Stomach (tissue), 9 donors: ENCODE results near the gene PLPP3. TPM values are rescaled to one million over a fixed set of nuclear protein-coding genes. Genes with fewer than 3 reads are reported as not detected.

Source experiments
- DNase-seq, 2 donors: peaks; one replicate each; pipeline versions ENCODE4 v3.0.0 to v3.0.0-alpha.2; 2013 to 2019
- H3K27ac ChIP-seq, 5 donors: fragments of 200-600 bp in 4 of 5; sonication (generic) in 4 of 5; one replicate each; pipeline ENCODE4 v1.5.1; 2013 to 2019; ENCODE audit warnings: mild to moderate bottlenecking in 1 of 5, moderate library complexity in 1 of 5
- H3K27me3 ChIP-seq, 3 donors: fragments of 200-600 bp; sonication (generic); one replicate each; pipeline ENCODE4 v1.5.1; 2017 to 2019; ENCODE audit warnings: mixed run types in 1 of 3
- H3K36me3 ChIP-seq, 4 donors: fragments of 200-600 bp; sonication (generic); 1 replicate in 3 of 4; 2 replicates in 1 of 4; pipeline ENCODE4 v1.5.1; 2016 to 2019
- H3K4me1 ChIP-seq, 4 donors: fragments of 200-600 bp; sonication (generic); one replicate each; pipeline ENCODE4 v1.5.1; 2016 to 2019
- H3K4me3 ChIP-seq, 4 donors: fragments of 200-600 bp; sonication (generic) in 3 of 4; one replicate each; pipeline ENCODE4 v1.5.1; 2016 to 2019; ENCODE audit warnings: mild to moderate bottlenecking in 1 of 4
- H3K9me3 ChIP-seq, 4 donors: fragments of 200-600 bp; sonication (generic); one replicate each; pipeline ENCODE4 v1.5.1; 2016 to 2019
- CTCF ChIP-seq, 7 experiments: fragments of 450-650 bp in 4 of 7; fragments of 200-600 bp in 3 of 7; sonication (generic) in 3 of 7; IDR thresholded peaks; one replicate each; pipeline ENCODE4 v1.5.1; 2016 to 2019; ENCODE audit warnings: antibody characterized with exemption in 7 of 7, control low read depth in 2 of 7, mild to moderate bottlenecking in 1 of 7
- EP300 ChIP-seq: sonication (generic); formaldehyde crosslinking; IDR thresholded peaks from one replicate; pipeline ENCODE4 v1.6.1; 2017; ENCODE audit warnings: antibody characterized with exemption
- POLR2A ChIP-seq, 4 donors: fragments of 450-650 bp; IDR thresholded peaks; one replicate each; pipeline ENCODE4 v1.6.1; 2016; ENCODE audit warnings: antibody characterized with exemption in 4 of 4, control low read depth in 2 of 4, mild to moderate bottlenecking in 1 of 4, moderate library complexity in 1 of 4
- POLR2AphosphoS5 ChIP-seq, 3 donors: sonication (generic); formaldehyde crosslinking; IDR thresholded peaks; one replicate each; pipeline ENCODE4 v1.6.1; 2016; ENCODE audit warnings: antibody characterized with exemption in 3 of 3
- WGBS, 5 donors: extraction: QIAGEN DNeasy Blood & Tissue Kit in 3 of 5; methylation state at CpG; one replicate each; pipeline versions ENCODE4 v1.1.5 to v1.1.7; 2013 to 2018; 5-methylcytosine and 5-hydroxymethylcytosine counted together
- intact Hi-C: fragments of 100-400 bp; cut with DNase I; formaldehyde crosslinking; loops from one replicate; pipeline ENCODE4 v1.15.1; 2023; ENCODE audit warnings: low total_unique reads
- polyA plus RNA-seq, 3 donors: library from polyadenylated mRNA; stranded (reverse); fragments of 200-250 nt; gene quantifications; one replicate each; pipeline ENCODE4 v1.2.3, GENCODE V29; 2013
- total RNA-seq, 5 donors: library from RNA; depleted of rRNA; stranded (reverse); fragments of >200 nt; gene quantifications; one replicate each; pipeline versions ENCODE4 v1.1.0 to v1.2.3, GENCODE V29; 2014 to 2016
- donor health status: healthy with polysubstance abuse.
- donor health status: Bipolar disorder and iron deficiency.
- donor health status: healthy.

The PLPP3 gene
- total and polyA plus RNA-seq, 8 donors, result 11.1 to 145 (median 46.1) TPM

- Histone ChIP-seq H3K4me1 (peaks cover 0 to under 1% (median 0%) of the 10 kb centered on the region in 4 donors), H3K27ac (no peak overlapping the region), H3K36me3 (no peaks in the 10 kb centered on the region), H3K4me3 (no peak overlapping the region), H3K9me3 (no peaks in the 10 kb centered on the region), H3K27me3 (no peaks in the 10 kb centered on the region)
- intact Hi-C loops, result no loop called here
- no peak for TF ChIP-seq CTCF (IDR thresholded peaks at IDR 0.05)
- TF ChIP-seq POLR2A (IDR thresholded peaks at IDR 0.05), result no peak
- no peak for TF ChIP-seq POLR2AphosphoS5 (IDR thresholded peaks at IDR 0.05)
- TF ChIP-seq EP300, result no peak
- 65 to 74% (median 68%) methylated on average over 12 of the region's 12 CpGs for WGBS, 5 donors
- DNase-seq, result no peak
Observed at GRCh38 chr1:56461158-56462127, 117.9 kb downstream of the PLPP3 start.

- no peak overlapping the region for H3K27ac ChIP-seq
- WGBS, 5 donors, result 72 to 98% (median 95%) methylated on average over 4 of the region's 4 CpGs
- no peak for DNase-seq
- H3K36me3 ChIP-seq, result no peaks in the 10 kb centered on the region
- no peak overlapping the region for H3K4me3 ChIP-seq
- intact Hi-C loops, result no loop called here
- TF ChIP-seq EP300, result no peak
- TF ChIP-seq POLR2AphosphoS5 (IDR thresholded peaks at IDR 0.05), result no peak
- no peak for TF ChIP-seq POLR2A (IDR thresholded peaks at IDR 0.05)
- TF ChIP-seq CTCF (IDR thresholded peaks at IDR 0.05), result no peak
- H3K27me3 ChIP-seq, result no peaks in the 10 kb centered on the region
- H3K9me3 ChIP-seq, result no peaks in the 10 kb centered on the region
- no peaks in the 10 kb centered on the region for H3K4me1 ChIP-seq
Observed at GRCh38 chr1:56459260-56459659, 120.1 kb downstream of the PLPP3 start.

GRCh38 chr1:56457756-56458375, 121.5 kb downstream of the PLPP3 start:
- Histone ChIP-seq H3K36me3 (no peaks in the 10 kb centered on the region), H3K4me3 (no peak overlapping the region), H3K27ac (peak overlapping the region in 3 of 5 donors; percentile 14 to 62 (median 30)), H3K4me1 (peaks cover 4 to 9% (median 7%) of the 10 kb centered on the region in 4 donors), H3K27me3 (no peaks in the 10 kb centered on the region), H3K9me3 (no peaks in the 10 kb centered on the region)
- intact Hi-C loops, result no loop called here
- 85 to 90% (median 86%) methylated on average over 10 of the region's 10 CpGs for WGBS, 5 donors
- TF ChIP-seq POLR2A (IDR thresholded peaks at IDR 0.05) (no peak), EP300 (no peak), POLR2AphosphoS5 (IDR thresholded peaks at IDR 0.05) (no peak), CTCF (IDR thresholded peaks at IDR 0.05) (no peak)
- DNase-seq, result no peak

GRCh38 chr1:56456435-56457101, 122.8 kb downstream of the PLPP3 start:
- DNase-seq, result no peak
- intact Hi-C loops, result no loop called here
- H3K9me3 ChIP-seq, result no peaks in the 10 kb centered on the region
- H3K36me3 ChIP-seq, result no peaks in the 10 kb centered on the region
- no peaks in the 10 kb centered on the region for H3K27me3 ChIP-seq
- H3K27ac ChIP-seq, result peak overlapping the region in 2 of 5 donors; percentile 55 to 62
- TF ChIP-seq EP300 (no peak), POLR2AphosphoS5 (IDR thresholded peaks at IDR 0.05) (peak in 2 of 3 donors; percentile 36 to 59), POLR2A (IDR thresholded peaks at IDR 0.05) (no peak)
- peaks cover 8 to 21% (median 15%) of the 10 kb centered on the region in 4 donors for H3K4me1 ChIP-seq
- 66 to 83% (median 76%) methylated on average over 12 of the region's 12 CpGs for WGBS, 5 donors
- H3K4me3 ChIP-seq, result no peak overlapping the region
